Stomach (tissue), 4 donors: Measurements from ENCODE around the gene C2orf92.

Experiments
- CTCF ChIP-seq, 7 experiments: fragments of 450-650 bp in 4 of 7; fragments of 200-600 bp in 3 of 7; sonication (generic) in 3 of 7; IDR thresholded peaks; one replicate each; pipeline ENCODE4 v1.5.1; 2016 to 2019; ENCODE audit warnings: antibody characterized with exemption in 7 of 7, control low read depth in 2 of 7, mild to moderate bottlenecking in 1 of 7
- POLR2AphosphoS5 ChIP-seq, 3 donors: sonication (generic); formaldehyde crosslinking; IDR thresholded peaks; one replicate each; pipeline ENCODE4 v1.6.1; 2016; ENCODE audit warnings: antibody characterized with exemption in 3 of 3

- no peak for TF ChIP-seq CTCF (IDR thresholded peaks at IDR 0.05)
- TF ChIP-seq POLR2AphosphoS5 (IDR thresholded peaks at IDR 0.05) = no peak
Measured at GRCh38 chr2:97749581-97749980, 80.1 kb downstream of the C2orf92 start.
